GM21576 (cell line): Measurements from ENCODE around the gene LMBR1.
"Not testable (repeated sequence)": the region's sequence is repeated elsewhere in the genome, so short reads cannot be mapped to it uniquely, and the experiment has no call there.

ENCODE experiments used
- ATAC-seq: cut with Tn5 transposase; IDR thresholded peaks from one replicate; pipeline ENCODE4 v1.9.1; 2021; ENCODE audit warnings: mild to moderate bottlenecking, moderate library complexity; ENCODE audit not compliant: unreplicated experiment

The LMBR1 gene

DNA sequence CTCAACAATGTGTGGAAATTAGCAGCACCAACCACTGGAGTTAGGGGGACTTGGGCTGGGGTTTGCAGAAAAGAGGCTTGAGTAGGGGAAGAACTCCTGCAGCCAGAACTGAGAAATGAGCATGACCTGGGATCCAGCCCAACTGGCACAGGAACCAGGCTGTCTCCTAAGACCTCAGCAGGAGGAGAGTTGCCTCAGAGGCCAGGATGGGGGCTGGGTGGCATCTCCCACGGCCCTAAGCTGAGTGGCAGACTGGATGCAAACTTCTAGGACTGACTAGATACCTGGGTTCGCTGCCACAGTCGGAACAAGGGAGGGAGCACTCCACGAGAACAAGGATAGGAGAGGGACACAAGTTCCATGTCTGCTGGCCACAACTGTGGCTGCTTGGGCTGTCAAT is 189.8 kb downstream of the LMBR1 start:
- no peak for ATAC-seq

DNA sequence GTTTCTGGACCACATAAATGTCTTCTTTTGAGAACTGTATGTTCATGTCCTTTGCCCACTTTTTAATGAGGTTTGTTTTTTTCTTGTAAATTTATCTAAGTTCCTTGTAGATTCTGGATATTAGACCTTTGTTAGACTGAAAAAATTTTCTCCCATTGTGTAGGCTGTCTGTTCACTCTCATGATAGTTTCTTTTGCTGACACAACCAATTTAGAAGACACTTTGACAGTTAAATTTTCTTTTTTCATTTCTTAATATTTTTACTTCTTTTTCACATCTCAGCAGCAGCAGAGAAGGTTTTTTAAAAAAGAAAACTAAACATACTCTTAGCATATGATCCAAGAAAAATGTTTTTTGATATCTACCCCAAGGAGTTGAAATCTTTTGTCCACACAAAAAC is 190.6 kb downstream of the LMBR1 start:
- ATAC-seq: no peak

DNA sequence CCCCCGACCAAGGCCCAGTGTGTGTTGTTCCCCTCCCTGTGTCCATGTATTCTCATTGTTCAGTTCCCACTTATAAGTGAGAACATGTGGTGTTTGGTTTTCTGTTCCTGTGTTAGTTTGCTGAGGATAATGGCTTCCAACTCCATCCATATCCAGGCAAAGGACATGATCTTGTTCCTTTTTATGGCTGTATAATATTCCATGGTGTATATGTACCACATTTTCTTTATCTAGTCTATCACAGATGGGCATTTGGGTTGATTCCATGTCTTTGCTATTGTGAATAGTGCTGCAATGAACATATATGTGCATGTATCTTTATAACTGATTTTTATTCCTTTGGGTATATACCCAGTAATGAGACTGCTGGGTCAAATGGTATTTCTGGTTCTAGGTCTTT is 191.2 kb downstream of the LMBR1 start:
- not testable (repeated sequence) for ATAC-seq

- not testable (repeated sequence) for ATAC-seq
These were observed 194.5 kb downstream of the LMBR1 start for GRCh38 chr7:156698512-156698911.

GRCh38 chr7:156697283-156697682 is 195.7 kb downstream of the LMBR1 start:
- not testable (repeated sequence) for ATAC-seq

DNA sequence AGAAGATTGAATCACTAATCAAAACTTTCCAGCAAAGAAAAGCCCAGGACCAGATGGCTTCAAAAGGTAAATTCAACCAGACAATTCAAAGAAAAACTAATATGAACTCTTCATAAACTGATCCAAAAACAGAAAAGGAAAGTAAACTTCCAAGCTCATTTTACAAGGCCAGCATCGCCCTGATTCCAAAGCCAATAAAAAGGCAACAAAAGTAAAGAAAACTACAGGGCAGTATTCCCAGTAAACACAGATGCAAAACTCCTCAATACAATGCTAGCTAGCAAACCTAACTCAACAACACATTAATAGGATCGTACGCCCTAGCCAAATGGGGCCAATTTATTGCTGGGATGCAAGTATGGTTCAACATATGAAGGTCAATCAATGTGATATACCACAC is 199.4 kb downstream of the LMBR1 start:
- ATAC-seq: no peak

- no peak for ATAC-seq
These were observed 200.1 kb downstream of the LMBR1 start for GRCh38 chr7:156692849-156693248.

DNA sequence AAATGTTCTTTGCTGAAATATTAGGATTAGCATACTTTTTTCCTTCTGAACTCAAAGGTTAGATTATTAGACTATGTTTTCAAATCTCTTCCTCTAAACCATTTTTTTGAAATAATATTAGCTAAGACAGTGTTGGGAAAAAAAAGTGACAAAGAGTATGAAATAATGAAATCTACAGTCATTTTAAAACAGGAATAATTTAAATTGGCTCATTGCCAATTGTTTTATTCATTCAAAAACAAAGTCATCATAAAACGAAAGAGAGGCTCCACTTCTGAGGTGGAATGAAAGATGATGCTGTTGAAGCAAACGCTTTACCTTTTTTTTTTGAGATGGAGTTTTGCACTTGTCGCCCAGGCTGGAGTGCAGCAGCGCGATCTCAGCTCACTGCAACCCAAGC is 201.2 kb downstream of the LMBR1 start:
- no peak for ATAC-seq

DNA sequence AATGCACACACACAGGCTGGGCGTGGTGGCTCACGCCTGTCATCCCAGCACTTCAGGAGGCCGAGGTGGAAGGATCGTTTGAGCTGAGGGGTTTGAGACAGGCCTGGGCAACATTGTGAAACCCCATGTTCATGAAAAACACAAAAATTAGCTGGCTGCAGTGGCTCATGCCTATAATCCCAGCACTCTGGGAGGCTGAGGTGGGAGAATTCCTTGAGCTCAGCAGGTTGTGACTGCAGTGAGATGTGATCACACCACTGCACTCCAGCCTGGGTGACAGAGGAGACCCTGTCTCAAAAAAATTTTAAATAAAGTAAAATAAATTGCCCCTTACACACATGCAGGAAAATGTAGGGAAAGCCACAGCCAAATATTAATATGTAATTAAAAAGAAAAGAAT is 208.3 kb downstream of the LMBR1 start:
- no peak for ATAC-seq

DNA sequence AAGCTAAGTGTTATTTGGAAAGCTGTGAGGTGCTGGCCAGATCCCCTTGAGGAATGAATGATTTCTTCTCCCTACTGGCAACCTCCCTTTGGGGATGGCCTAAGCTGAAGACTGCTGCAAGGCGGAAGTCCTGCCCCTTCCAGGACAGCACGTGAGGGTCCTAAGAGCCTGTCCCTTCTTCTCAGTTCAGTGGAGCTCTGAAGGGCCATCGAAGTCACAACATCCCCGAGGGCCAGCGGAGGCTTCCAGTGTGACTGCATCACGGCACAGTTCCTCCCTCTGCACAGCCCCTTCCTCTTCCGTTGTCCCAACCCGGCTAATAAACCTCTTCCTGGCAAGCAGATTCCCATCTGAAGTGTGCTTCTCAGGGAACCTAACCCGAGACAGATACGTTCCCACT is 208.7 kb downstream of the LMBR1 start:
- ATAC-seq: no peak

GRCh38 chr7:156682928-156683327 is 210.1 kb downstream of the LMBR1 start:
- no peak for ATAC-seq

DNA sequence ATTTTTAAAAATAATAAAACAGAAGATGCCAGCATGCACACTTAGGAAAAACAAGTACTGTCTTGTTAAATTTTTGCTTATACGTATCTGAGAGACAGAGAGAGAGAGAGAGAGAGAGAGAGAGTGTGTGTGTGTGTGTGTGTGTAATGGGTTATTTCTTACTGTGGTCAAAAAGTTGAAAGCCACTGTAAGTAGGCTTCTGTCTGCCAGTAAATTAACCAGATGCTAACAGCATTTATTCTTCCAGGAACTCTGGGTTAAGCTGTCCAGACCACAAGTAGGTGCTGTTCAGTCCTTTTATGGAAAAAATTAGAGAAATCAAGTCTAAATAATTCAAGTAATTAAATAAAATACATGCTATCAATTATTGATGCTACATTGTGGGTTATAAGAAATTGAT is 212.7 kb downstream of the LMBR1 start:
- no peak for ATAC-seq

GRCh38 chr7:156677374-156678054 is 215.5 kb downstream of the LMBR1 start:
- ATAC-seq: no peak

- no peak for ATAC-seq
These were observed 216.7 kb downstream of the LMBR1 start for GRCh38 chr7:156676263-156676662.

GRCh38 chr7:156675721-156676120 is 217.3 kb downstream of the LMBR1 start:
- ATAC-seq: no peak

DNA sequence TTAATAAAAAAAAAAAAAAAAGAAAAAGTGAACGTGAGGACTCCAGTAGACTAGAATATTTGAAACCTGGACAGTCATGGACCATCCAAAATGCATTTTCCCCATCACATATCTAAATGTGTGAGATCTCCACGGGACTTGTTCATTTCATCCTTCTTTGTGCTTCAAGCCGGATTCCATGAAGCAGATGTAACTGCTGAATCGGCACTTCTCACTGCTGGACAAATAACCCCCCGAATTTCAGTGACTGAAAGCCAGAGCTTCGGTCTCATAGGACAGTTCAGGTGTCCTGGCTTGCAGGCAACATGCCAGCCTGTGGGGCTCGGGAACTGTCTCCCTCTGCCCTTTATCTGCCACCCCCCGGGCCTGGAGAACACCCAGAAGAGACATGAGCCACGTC is 219.1 kb downstream of the LMBR1 start:
- no peak for ATAC-seq

DNA sequence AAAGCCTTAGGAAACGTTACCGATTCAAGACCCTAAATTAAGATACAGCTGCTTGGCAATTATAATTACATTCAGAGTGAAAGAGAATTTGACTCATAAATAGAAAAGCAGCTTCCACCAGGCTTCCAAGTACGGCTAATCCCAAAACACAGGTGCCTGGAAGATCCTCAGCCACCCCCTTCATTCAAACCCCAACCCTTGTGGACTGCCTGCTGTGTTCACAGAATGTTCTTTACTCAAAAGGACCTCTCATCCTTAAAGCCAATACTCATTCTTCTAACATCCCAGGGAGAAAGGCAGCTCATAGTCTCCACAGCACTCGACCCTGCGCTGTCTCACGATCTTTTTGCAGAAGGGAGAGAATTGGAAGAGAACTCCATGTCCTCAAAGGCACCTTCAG is 219.5 kb downstream of the LMBR1 start:
- ATAC-seq: no peak

- no peak for ATAC-seq
These were observed 223.8 kb downstream of the LMBR1 start for GRCh38 chr7:156669035-156669828.

- ATAC-seq: no peak
These were observed 224.7 kb downstream of the LMBR1 start for GRCh38 chr7:156668130-156668741.

GRCh38 chr7:156667110-156667426 is 225.9 kb downstream of the LMBR1 start:
- no peak for ATAC-seq

GRCh38 chr7:156666368-156667109 is 226.4 kb downstream of the LMBR1 start:
- no peak for ATAC-seq

- no peak for ATAC-seq
These were observed 227.9 kb downstream of the LMBR1 start for GRCh38 chr7:156665101-156665500.
